ENCODE results near the gene DEGS2. TPM values are rescaled to one million over a fixed set of nuclear protein-coding genes. Genes with fewer than 3 reads are reported as not detected.

DEGS2 gene
- polyA plus RNA-seq, 2 of the 4 experiments (the other 2 are of a cell fraction) = 0.93 to 2.3 TPM

- Histone ChIP-seq H3K9me3 (no peaks in the 10 kb centered on the region), H3K4me2 (peak overlapping the region; percentile 72), H3K4me3 (no peak overlapping the region), H3K27ac (peak overlapping the region; percentile 85 to 92; a peak in 5 of 6 replicates), H3K4me1 (peaks cover 15% of the 10 kb centered on the region)
- DNase-seq (ENCODE audit: low read depth in 1 of 2, low spot score in 1 of 2) (no peak), FAIRE-seq (no peak), ATAC-seq (no peak)
- no peak for TF ChIP-seq HEYL (CRISPR knock-in tag; IDR thresholded peaks at IDR 0.05)
- no peak for TF ChIP-seq CHD2 (IDR thresholded peaks at IDR 0.05; ENCODE audit: low read length, partially characterized antibody)
- TF ChIP-seq FOSB (CRISPR knock-in tag; IDR thresholded peaks at IDR 0.05) = no peak
- TF ChIP-seq BHLHE40 (IDR thresholded peaks at IDR 0.05; ENCODE audit: low read depth, low read length) = no peak
- no peak for TF ChIP-seq EP300 (IDR thresholded peaks at IDR 0.05)
- TF ChIP-seq RFX5 (IDR thresholded peaks at IDR 0.05) = no peak
- no peak for TF ChIP-seq ZSCAN20 (CRISPR knock-in tag; IDR thresholded peaks at IDR 0.05)
- no peak for TF ChIP-seq NPAS2 (CRISPR knock-in tag; IDR thresholded peaks at IDR 0.05; ENCODE audit: borderline replicate concordance)
- TF ChIP-seq PBX3 (IDR thresholded peaks at IDR 0.05) = no peak
- no peak for TF ChIP-seq RNF2 (IDR thresholded peaks at IDR 0.05; ENCODE audit: borderline replicate concordance, low read depth)
- no peak for TF ChIP-seq GATA3 (IDR thresholded peaks at IDR 0.05; ENCODE audit: borderline replicate concordance)
- TF ChIP-seq RCOR1 (IDR thresholded peaks at IDR 0.05; ENCODE audit: low read depth, low read length) = no peak
- no peak for TF ChIP-seq JUNB (IDR thresholded peaks at IDR 0.05)
- no peak for TF ChIP-seq ATOH8 (CRISPR knock-in tag; IDR thresholded peaks at IDR 0.05; ENCODE audit: low read depth)
- no peak for TF ChIP-seq ZC3H11A (IDR thresholded peaks at IDR 0.05)
- ChIA-PET POLR2A (interaction anchor here (1.5 kb wide), 1 partner anchor 22 kb away, joined by 11 read pairs; no protein-coding TSS in a partner anchor), CTCF (interaction anchor here (0.6 to 4.0 kb wide), 38 partner anchors 9 to 673 kb away, joined by 3 to 64 read pairs (median 8); partner anchors contain the start of gene DEGS2)
- WGBS (ENCODE audit: missing lambda C conversion rate) = 88% methylated on average over 13 of the region's 14 CpGs
Observed at GRCh38 chr14:100191584-100192249, 32.3 kb upstream of the DEGS2 start.

- no peak overlapping the region for H3K4me2 ChIP-seq
- no peak for TF ChIP-seq CBX2 (IDR thresholded peaks at IDR 0.05; ENCODE audit: borderline replicate concordance, low read depth)
- TF ChIP-seq BHLHE40 (IDR thresholded peaks at IDR 0.05; ENCODE audit: low read depth, low read length) = no peak
- TF ChIP-seq JUNB (IDR thresholded peaks at IDR 0.05) = no peak
- TF ChIP-seq EHMT2 (IDR thresholded peaks at IDR 0.05; ENCODE audit: low read depth) = no peak
- no peak for TF ChIP-seq HOXA7 (CRISPR knock-in tag; IDR thresholded peaks at IDR 0.05)
- no peak for TF ChIP-seq CEBPB (IDR thresholded peaks at IDR 0.05)
- no peak for TF ChIP-seq NR3C1 (IDR thresholded peaks at IDR 0.05)
- no peak for TF ChIP-seq POLR2AphosphoS2 (conservative IDR thresholded peaks at IDR 0.05; ENCODE audit: low read length)
- TF ChIP-seq KDM1A (IDR thresholded peaks at IDR 0.05; ENCODE audit: low read depth) = no peak
- no peak for TF ChIP-seq E2F6 (IDR thresholded peaks at IDR 0.05; ENCODE audit: borderline replicate concordance, low read depth)
- no peak for TF ChIP-seq CHD2 (IDR thresholded peaks at IDR 0.05; ENCODE audit: low read length, partially characterized antibody)
- DNase-seq (ENCODE audit: low read depth in 1 of 2, low spot score in 1 of 2) (no peak), ATAC-seq (no peak), FAIRE-seq (no peak)
- no peak overlapping the region for H3K4me3 ChIP-seq
- peaks cover 15% of the 10 kb centered on the region for H3K4me1 ChIP-seq
- ChIA-PET CTCF (interaction anchor here (0.6 to 1.0 kb wide), 2 partner anchors 34 to 159 kb away, joined by 3 read pairs; no protein-coding TSS in a partner anchor), POLR2A (no interaction called here)
- H3K27ac ChIP-seq = no peak overlapping the region
- no peaks in the 10 kb centered on the region for H3K9me3 ChIP-seq
- whole genome bisulfite sequencing (ENCODE audit: missing lambda C conversion rate) = 100% methylated on average over 1 of the region's 1 CpG
Observed at GRCh38 chr14:100190126-100190525, 30.7 kb upstream of the DEGS2 start.

Data from A549 (cell line).